HepG2 (cell line): ENCODE results near the gene ZFP36L2. TPM values are rescaled to one million over a fixed set of nuclear protein-coding genes. Genes with fewer than 3 reads are reported as not detected.

Experiments used
- GATAD1 ChIP-seq: IDR thresholded peaks from 2 replicates; pipeline ENCODE4 v1.6.1; 2016; ENCODE audit warnings: missing genetic modification reagents, missing compliant biosample characterization
- HIVEP1 ChIP-seq: sonication (generic); formaldehyde crosslinking; IDR thresholded peaks from 2 replicates; pipeline ENCODE4 v1.4.0; 2020; ENCODE audit warnings: mild to moderate bottlenecking, missing genetic modification reagents
- HMG20A ChIP-seq: IDR thresholded peaks from 2 replicates; pipeline ENCODE4 v1.6.1; 2016; ENCODE audit warnings: borderline replicate concordance
- HOXA5 ChIP-seq: sonication (generic); formaldehyde crosslinking; IDR thresholded peaks from 2 replicates; pipeline ENCODE4 v1.4.0; 2020; ENCODE audit warnings: missing genetic modification reagents
- ZFP90 ChIP-seq: sonication (generic); formaldehyde crosslinking; IDR thresholded peaks from 2 replicates; pipeline ENCODE4 v1.8.0; 2022; ENCODE audit warnings: missing genetic modification reagents, mild to moderate bottlenecking, inconsistent platforms, borderline replicate concordance
- ZNF232 ChIP-seq: sonication (generic); formaldehyde crosslinking; IDR thresholded peaks from 2 replicates; pipeline ENCODE4 v1.4.0; 2020; ENCODE audit warnings: missing genetic modification reagents, borderline replicate concordance
- ZNF547 ChIP-seq: sonication (generic); formaldehyde crosslinking; IDR thresholded peaks from 2 replicates; pipeline ENCODE4 v1.5.1; 2020; ENCODE audit warnings: mild to moderate bottlenecking, missing genetic modification reagents
- ZNF572 ChIP-seq: sonication (generic); formaldehyde crosslinking; IDR thresholded peaks from 2 replicates; pipeline ENCODE4 v1.5.1; 2020; ENCODE audit warnings: mild to moderate bottlenecking, missing genetic modification reagents
- polyA plus RNA-seq, 8 experiments: library from polyadenylated mRNA; depleted of rRNA in 3 of 8; stranded (reverse) in 7 of 8; unstranded in 1 of 8; fragments of >200 nt; fragmentation: Illumina TruSeq in 4 of 8; extraction: Trizol in 4 of 8; gene quantifications; 2 replicates each; pipeline versions ENCODE4 v1.2.1 to v1.2.3, GENCODE V29; 2011 to 2016; ENCODE audit warnings: low read depth in 4 of 8, missing spikeins in 1 of 8, mixed read lengths in 1 of 8; ENCODE audit not compliant: insufficient read depth in 1 of 8
- total RNA-seq, 5 experiments: library from RNA; depleted of rRNA; stranded (reverse); fragments of >200 nt; fragmentation: Illumina TruSeq; extraction: Trizol; gene quantifications; 2 replicates each; pipeline ENCODE4 v1.2.3, GENCODE V29; 2016; ENCODE audit warnings: low read depth in 1 of 5
- TF ChIP-seq, protein P1 (sequence below): sonication (generic); formaldehyde crosslinking; IDR thresholded peaks from 2 replicates; pipeline ENCODE4 v1.4.0; 2020; ENCODE audit warnings: mild to moderate bottlenecking, missing genetic modification reagents
- TF ChIP-seq, protein P2 (sequence below): sonication (generic); formaldehyde crosslinking; IDR thresholded peaks from 2 replicates; pipeline ENCODE4 v1.9.0; 2021; ENCODE audit warnings: mild to moderate bottlenecking, missing genetic modification reagents
- TF ChIP-seq, protein P3 (sequence below): sonication (generic); formaldehyde crosslinking; IDR thresholded peaks from 2 replicates; pipeline ENCODE4 v1.4.0; 2020; ENCODE audit warnings: missing genetic modification reagents
- TF ChIP-seq, protein P4 (sequence below): IDR thresholded peaks from 2 replicates; pipeline ENCODE4 v1.6.1; 2016; ENCODE audit warnings: mild to moderate bottlenecking

The ZFP36L2 gene
- total and polyA plus RNA-seq, 2 of the 13 experiments (the other 11 are each of a cell fraction or from before 2014, with no cell fraction given), result 11.2 to 21.8 TPM

DNA sequence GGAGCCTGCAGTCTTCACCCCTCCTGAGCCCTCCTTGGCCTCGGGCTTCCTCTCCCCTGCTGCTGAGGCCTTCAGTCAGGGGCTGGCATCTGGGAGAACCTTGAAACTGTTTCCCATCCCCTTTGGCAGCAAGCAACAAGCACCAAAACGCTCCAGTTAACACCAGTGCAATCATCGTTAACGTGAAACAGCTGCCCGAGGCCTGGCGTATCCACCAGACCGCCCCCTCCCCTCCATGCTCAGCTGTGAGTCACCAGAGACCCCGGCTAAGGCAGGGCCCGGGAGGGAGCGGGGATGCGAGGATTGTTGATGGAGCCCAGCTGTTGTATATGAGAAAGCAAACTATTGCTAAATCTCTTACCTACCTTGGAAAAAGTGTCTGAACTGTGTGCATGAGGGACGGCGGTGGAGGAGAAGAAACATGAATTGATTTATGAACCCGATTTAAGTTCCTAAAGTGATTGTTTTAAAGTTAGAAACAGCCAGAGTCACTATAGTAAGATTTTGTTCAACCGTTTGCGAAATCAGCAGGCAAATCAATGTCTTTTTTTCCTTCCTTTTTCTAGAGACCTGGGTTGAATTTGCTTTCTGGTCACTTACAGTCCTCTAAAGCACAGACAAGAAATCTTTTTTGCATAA, 5.2 kb downstream of the ZFP36L2 start (continued):
- TF ChIP-seq, protein P1, sequence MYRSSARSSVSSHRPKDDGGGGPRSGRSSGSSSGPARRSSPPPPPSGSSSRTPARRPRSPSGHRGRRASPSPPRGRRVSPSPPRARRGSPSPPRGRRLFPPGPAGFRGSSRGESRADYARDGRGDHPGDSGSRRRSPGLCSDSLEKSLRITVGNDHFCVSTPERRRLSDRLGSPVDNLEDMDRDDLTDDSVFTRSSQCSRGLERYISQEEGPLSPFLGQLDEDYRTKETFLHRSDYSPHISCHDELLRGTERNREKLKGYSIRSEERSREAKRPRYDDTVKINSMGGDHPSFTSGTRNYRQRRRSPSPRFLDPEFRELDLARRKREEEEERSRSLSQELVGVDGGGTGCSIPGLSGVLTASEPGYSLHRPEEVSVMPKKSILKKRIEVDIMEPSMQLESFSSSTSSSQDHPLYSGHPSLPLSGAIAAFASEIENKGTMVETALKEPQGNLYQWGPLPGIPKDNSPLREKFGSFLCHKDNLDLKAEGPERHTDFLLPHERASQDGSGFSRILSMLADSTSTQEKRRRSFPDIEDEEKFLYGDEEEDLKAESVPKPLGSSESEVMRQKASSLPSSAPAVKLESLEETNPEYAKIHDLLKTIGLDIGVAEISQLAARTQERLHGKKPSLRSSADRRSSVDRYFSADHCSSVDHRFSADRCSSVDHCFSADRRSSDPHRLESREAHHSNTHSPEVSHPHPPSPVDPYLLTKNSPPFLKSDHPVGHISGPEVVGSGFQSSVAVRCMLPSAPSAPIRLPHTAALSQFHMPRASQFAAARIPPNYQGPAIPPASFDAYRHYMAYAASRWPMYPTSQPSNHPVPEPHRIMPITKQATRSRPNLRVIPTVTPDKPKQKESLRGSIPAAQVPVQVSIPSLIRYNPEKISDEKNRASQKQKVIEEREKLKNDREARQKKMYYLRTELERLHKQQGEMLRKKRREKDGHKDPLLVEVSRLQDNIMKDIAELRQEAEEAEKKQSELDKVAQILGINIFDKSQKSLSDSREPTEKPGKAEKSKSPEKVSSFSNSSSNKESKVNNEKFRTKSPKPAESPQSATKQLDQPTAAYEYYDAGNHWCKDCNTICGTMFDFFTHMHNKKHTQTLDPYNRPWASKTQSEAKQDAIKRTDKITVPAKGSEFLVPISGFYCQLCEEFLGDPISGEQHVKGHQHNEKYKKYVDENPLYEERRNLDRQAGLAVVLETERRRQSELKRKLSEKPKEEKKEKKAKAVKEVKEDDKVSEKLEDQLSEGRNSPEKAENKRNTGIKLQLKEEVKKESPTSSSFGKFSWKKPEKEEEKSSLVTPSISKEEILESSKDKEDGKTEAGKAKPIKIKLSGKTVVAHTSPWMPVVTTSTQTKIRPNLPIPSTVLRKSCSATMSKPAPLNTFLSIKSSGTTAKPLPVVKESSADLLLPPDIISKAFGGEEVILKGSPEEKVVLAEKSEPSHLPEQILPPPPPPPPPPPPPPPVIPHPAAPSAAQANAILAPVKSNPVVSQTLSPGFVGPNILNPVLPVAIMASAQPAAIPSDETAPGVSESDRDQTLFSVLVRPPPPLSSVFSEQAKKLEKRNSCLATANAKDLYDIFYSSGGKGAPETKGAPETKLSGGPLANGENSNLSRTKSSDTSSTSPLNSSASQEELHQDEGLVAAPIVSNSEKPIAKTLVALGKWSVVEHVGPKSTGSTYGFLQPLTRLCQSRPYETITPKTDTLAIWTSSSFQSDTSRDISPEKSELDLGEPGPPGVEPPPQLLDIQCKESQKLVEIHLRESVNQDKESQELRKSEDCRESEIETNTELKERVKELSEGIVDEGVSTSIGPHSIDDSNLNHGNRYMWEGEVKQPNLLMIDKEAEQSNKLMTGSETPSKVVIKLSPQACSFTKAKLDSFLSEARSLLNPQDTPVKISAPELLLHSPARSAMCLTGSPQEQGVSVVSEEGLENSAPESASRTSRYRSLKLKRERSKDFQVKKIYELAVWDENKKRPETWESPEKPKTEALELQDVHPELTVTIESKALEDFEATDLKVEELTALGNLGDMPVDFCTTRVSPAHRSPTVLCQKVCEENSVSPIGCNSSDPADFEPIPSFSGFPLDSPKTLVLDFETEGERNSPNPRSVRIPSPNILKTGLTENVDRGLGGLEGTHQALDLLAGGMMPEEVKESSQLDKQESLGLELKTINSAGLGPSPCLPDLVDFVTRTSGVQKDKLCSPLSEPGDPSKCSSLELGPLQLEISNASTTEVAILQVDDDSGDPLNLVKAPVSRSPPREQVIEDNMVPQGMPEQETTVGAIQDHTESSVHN (CRISPR knock-in tag), result peak; percentile 80; the same call in 1 of the 2 replicates
- TF ChIP-seq ZNF547 (CRISPR knock-in tag) (no peak; the same call in 1 of the 2 replicates), ZNF572 (CRISPR knock-in tag) (0 out of 2 replicates have a peak, but pooled peaks have one; percentile 72), GATAD1 (no peak), HMG20A (CRISPR knock-in tag) (no peak), HIVEP1 (CRISPR knock-in tag) (peak; percentile 63; the same call in 1 of the 2 replicates), ZFP90 (CRISPR knock-in tag) (peak; percentile 74; the same call in 1 of the 2 replicates), HOXA5 (CRISPR knock-in tag) (0 out of 2 replicates have a peak, but pooled peaks have one; percentile 22), ZNF232 (CRISPR knock-in tag) (peak; percentile 83; the same call in 1 of the 2 replicates)
- TF ChIP-seq, protein P2, sequence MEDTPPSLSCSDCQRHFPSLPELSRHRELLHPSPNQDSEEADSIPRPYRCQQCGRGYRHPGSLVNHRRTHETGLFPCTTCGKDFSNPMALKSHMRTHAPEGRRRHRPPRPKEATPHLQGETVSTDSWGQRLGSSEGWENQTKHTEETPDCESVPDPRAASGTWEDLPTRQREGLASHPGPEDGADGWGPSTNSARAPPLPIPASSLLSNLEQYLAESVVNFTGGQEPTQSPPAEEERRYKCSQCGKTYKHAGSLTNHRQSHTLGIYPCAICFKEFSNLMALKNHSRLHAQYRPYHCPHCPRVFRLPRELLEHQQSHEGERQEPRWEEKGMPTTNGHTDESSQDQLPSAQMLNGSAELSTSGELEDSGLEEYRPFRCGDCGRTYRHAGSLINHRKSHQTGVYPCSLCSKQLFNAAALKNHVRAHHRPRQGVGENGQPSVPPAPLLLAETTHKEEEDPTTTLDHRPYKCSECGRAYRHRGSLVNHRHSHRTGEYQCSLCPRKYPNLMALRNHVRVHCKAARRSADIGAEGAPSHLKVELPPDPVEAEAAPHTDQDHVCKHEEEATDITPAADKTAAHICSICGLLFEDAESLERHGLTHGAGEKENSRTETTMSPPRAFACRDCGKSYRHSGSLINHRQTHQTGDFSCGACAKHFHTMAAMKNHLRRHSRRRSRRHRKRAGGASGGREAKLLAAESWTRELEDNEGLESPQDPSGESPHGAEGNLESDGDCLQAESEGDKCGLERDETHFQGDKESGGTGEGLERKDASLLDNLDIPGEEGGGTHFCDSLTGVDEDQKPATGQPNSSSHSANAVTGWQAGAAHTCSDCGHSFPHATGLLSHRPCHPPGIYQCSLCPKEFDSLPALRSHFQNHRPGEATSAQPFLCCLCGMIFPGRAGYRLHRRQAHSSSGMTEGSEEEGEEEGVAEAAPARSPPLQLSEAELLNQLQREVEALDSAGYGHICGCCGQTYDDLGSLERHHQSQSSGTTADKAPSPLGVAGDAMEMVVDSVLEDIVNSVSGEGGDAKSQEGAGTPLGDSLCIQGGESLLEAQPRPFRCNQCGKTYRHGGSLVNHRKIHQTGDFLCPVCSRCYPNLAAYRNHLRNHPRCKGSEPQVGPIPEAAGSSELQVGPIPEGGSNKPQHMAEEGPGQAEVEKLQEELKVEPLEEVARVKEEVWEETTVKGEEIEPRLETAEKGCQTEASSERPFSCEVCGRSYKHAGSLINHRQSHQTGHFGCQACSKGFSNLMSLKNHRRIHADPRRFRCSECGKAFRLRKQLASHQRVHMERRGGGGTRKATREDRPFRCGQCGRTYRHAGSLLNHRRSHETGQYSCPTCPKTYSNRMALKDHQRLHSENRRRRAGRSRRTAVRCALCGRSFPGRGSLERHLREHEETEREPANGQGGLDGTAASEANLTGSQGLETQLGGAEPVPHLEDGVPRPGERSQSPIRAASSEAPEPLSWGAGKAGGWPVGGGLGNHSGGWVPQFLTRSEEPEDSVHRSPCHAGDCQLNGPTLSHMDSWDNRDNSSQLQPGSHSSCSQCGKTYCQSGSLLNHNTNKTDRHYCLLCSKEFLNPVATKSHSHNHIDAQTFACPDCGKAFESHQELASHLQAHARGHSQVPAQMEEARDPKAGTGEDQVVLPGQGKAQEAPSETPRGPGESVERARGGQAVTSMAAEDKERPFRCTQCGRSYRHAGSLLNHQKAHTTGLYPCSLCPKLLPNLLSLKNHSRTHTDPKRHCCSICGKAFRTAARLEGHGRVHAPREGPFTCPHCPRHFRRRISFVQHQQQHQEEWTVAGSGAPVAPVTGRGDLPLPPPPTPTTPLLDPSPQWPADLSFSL (CRISPR knock-in tag), result peak; percentile 16; the same call in 1 of the 2 replicates
- TF ChIP-seq, protein P3, sequence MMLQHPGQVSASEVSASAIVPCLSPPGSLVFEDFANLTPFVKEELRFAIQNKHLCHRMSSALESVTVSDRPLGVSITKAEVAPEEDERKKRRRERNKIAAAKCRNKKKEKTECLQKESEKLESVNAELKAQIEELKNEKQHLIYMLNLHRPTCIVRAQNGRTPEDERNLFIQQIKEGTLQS (CRISPR knock-in tag), result no peak
- TF ChIP-seq, protein P4, sequence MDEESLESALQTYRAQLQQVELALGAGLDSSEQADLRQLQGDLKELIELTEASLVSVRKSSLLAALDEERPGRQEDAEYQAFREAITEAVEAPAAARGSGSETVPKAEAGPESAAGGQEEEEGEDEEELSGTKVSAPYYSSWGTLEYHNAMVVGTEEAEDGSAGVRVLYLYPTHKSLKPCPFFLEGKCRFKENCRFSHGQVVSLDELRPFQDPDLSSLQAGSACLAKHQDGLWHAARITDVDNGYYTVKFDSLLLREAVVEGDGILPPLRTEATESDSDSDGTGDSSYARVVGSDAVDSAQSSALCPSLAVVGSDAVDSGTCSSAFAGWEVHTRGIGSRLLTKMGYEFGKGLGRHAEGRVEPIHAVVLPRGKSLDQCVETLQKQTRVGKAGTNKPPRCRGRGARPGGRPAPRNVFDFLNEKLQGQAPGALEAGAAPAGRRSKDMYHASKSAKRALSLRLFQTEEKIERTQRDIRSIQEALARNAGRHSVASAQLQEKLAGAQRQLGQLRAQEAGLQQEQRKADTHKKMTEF (CRISPR knock-in tag), result no peak
